Keratinocyte (primary cell): ENCODE results near the gene DGCR6L. TPM values are rescaled to one million over a fixed set of nuclear protein-coding genes. Genes with fewer than 3 reads are reported as not detected.
"Not testable (repeated sequence)": the region's sequence is repeated elsewhere in the genome, so short reads cannot be mapped to it uniquely, and the experiment has no call there.

Source experiments
- DNase-seq: peaks from one replicate; pipeline ENCODE4 v3.0.0-alpha.2; 2011; ENCODE audit warnings: low read depth, missing footprints, low spot score
- FAIRE-seq: peaks from 2 replicates; lab custom pipeline; 2011; peaks lifted over from hg19 to GRCh38; lab: Jason Lieb, UNC
- H2AFZ ChIP-seq: 2 replicates; pipeline ENCODE4 v1.6.0; 2012; ENCODE audit warnings: low read length, control low read depth, inconsistent platforms; ENCODE audit not compliant: control insufficient read depth
- H3K27ac ChIP-seq: 2 replicates; pipeline ENCODE4 v1.5.1; 2011; ENCODE audit warnings: low read length; ENCODE audit not compliant: control insufficient read depth, insufficient read depth
- H3K27me3 ChIP-seq: 3 replicates; pipeline ENCODE4 v1.6.0; 2011; ENCODE audit warnings: low read length; ENCODE audit not compliant: control insufficient read depth, insufficient read depth; ENCODE audit errors: extremely low read depth
- H3K36me3 ChIP-seq, 2 experiments: 2 replicates in 1 of 2; 3 replicates in 1 of 2; pipeline ENCODE4 v1.5.1; 2011; ENCODE audit warnings: low read length in 2 of 2, mild to moderate bottlenecking in 1 of 2; ENCODE audit not compliant: control insufficient read depth in 2 of 2, insufficient read depth in 2 of 2; ENCODE audit errors: extremely low read depth in 1 of 2
- H3K4me1 ChIP-seq: 3 replicates; pipeline ENCODE4 v1.5.1; 2011; ENCODE audit warnings: low read length; ENCODE audit not compliant: control insufficient read depth, insufficient read depth; ENCODE audit errors: extremely low read depth
- H3K4me2 ChIP-seq: 3 replicates; pipeline ENCODE4 v1.6.0; 2011; ENCODE audit warnings: low read depth, low read length; ENCODE audit not compliant: control insufficient read depth, insufficient read depth; ENCODE audit errors: extremely low read depth
- H3K4me3 ChIP-seq, 3 experiments: fragments of 200-600 bp in 1 of 3; sonication (generic) in 1 of 3; 2 replicates in 2 of 3; 3 replicates in 1 of 3; pipeline ENCODE4 v1.5.1; 2011 to 2016; ENCODE audit warnings: low read length in 3 of 3, mild to moderate bottlenecking in 3 of 3, control low read depth in 2 of 3, inconsistent platforms in 1 of 3, low read depth in 1 of 3, mixed read lengths in 1 of 3, mixed run types in 1 of 3, moderate library complexity in 1 of 3; ENCODE audit not compliant: control insufficient read depth in 2 of 3, insufficient read depth in 2 of 3; ENCODE audit errors: extremely low read depth in 1 of 3
- H3K79me2 ChIP-seq: 2 replicates; pipeline ENCODE4 v1.6.0; 2012; ENCODE audit warnings: low read length; ENCODE audit not compliant: control insufficient read depth, insufficient read depth
- H3K9ac ChIP-seq: 3 replicates; pipeline ENCODE4 v1.6.0; 2011; ENCODE audit warnings: low read length; ENCODE audit not compliant: control insufficient read depth, insufficient read depth; ENCODE audit errors: extremely low read depth
- H3K9me1 ChIP-seq: 3 replicates; pipeline ENCODE4 v1.6.0; 2011; ENCODE audit warnings: low read length; ENCODE audit not compliant: control insufficient read depth, insufficient read depth; ENCODE audit errors: extremely low read depth
- H3K9me3 ChIP-seq: 2 replicates; pipeline ENCODE4 v1.5.1; 2012; ENCODE audit warnings: low read depth, low read length; ENCODE audit not compliant: control insufficient read depth
- H4K20me1 ChIP-seq: 3 replicates; pipeline ENCODE4 v1.6.0; 2011; ENCODE audit warnings: low read length; ENCODE audit not compliant: control insufficient read depth, insufficient read depth; ENCODE audit errors: extremely low read depth
- dilution Hi-C: fragments of 300-500 bp; cut with MboI; formaldehyde crosslinking; loops from one replicate; pipeline ENCODE4 v1.7.0; 2020; ENCODE audit warnings: low sequenced_read_pairs; ENCODE audit not compliant: extremely low pct_ligation_motif_present
- polyA plus RNA-seq, 5 experiments: library from polyadenylated mRNA; depleted of rRNA in 3 of 5; stranded (reverse) in 3 of 5; stranded (forward) in 1 of 5; unstranded in 1 of 5; fragments of >200 nt; gene quantifications; 1 replicate in 1 of 5; 2 replicates in 3 of 5; 3 replicates in 1 of 5; pipeline versions ENCODE4 v1.2.1 to v1.2.3, GENCODE V29; 2011 to 2012; ENCODE audit warnings: missing spikeins in 2 of 5, low read depth in 1 of 5, low replicate concordance in 1 of 5

The DGCR6L gene
- polyA plus RNA-seq, 1 donor (not counting 4 experiments of a cell fraction or from before 2014, with no cell fraction given) = 19.2 TPM

GRCh38 chr22:20337807-20338206, 17.9 kb upstream of the DGCR6L start:
- H3K9me3 ChIP-seq, H3K9ac ChIP-seq, H3K4me3 ChIP-seq, H3K27ac ChIP-seq, H4K20me1 ChIP-seq, H3K4me1 ChIP-seq, H2AFZ ChIP-seq, DNase-seq, H3K9me1 ChIP-seq, dilution Hi-C loops, H3K27me3 ChIP-seq, H3K79me2 ChIP-seq, H3K36me3 ChIP-seq, H3K4me2 ChIP-seq, FAIRE-seq: not testable (repeated sequence)

GRCh38 chr22:20336561-20336960, 16.7 kb upstream of the DGCR6L start:
- FAIRE-seq, H3K27me3 ChIP-seq, H4K20me1 ChIP-seq, H3K9me1 ChIP-seq, DNase-seq, H3K36me3 ChIP-seq, H3K27ac ChIP-seq, H2AFZ ChIP-seq, dilution Hi-C loops, H3K4me2 ChIP-seq, H3K79me2 ChIP-seq, H3K4me3 ChIP-seq, H3K9me3 ChIP-seq, H3K9ac ChIP-seq, H3K4me1 ChIP-seq: not testable (repeated sequence)

- dilution Hi-C loops, FAIRE-seq, H3K4me3 ChIP-seq, H3K27ac ChIP-seq, H3K9ac ChIP-seq, H4K20me1 ChIP-seq, H3K27me3 ChIP-seq, H2AFZ ChIP-seq, H3K9me1 ChIP-seq, DNase-seq, H3K4me2 ChIP-seq, H3K4me1 ChIP-seq, H3K9me3 ChIP-seq, H3K36me3 ChIP-seq, H3K79me2 ChIP-seq: not testable (repeated sequence)
Observed at GRCh38 chr22:20328569-20328930, 8.7 kb upstream of the DGCR6L start.

- dilution Hi-C loops, H3K27me3 ChIP-seq, H4K20me1 ChIP-seq, H3K9ac ChIP-seq, DNase-seq, H3K79me2 ChIP-seq, FAIRE-seq, H3K9me3 ChIP-seq, H3K4me2 ChIP-seq, H3K4me3 ChIP-seq, H2AFZ ChIP-seq, H3K9me1 ChIP-seq, H3K36me3 ChIP-seq, H3K27ac ChIP-seq, H3K4me1 ChIP-seq: not testable (repeated sequence)
Observed at GRCh38 chr22:20325996-20326395, 6.1 kb upstream of the DGCR6L start.
